Activated effector memory CD4-positive, alpha-beta T cell treated with Interleukin-2 at 50 U/mL for 16 hours (primary cell): ENCODE measurements around the gene MED19.
"Not testable (repeated sequence)": the region's sequence is repeated elsewhere in the genome, so short reads cannot be mapped to it uniquely, and the experiment has no call there.

Experiments used
- DNase-seq: peaks from one replicate; pipeline ENCODE4 v3.0.0-alpha.2; 2020

The MED19 gene

DNA sequence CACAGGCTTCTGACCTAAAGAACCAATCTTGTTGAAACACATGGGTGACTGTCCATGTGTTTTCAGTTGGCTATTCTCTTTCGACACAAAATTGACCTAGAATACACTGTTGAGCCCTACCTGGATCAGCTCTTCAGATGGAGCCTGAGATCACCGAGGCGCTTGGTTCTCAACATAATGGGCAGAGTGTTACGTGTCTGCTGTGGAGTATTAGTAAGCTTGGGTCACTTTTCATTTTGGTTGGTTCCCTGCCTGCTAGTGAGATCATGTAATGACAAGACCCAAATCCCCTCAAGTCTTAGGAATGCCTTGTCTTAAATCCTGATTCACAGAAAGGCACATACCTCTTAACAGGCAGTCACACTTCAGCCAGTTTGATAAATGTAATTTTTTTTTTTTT, 8.7 kb downstream of the MED19 start:
- no peak for DNase-seq

DNA sequence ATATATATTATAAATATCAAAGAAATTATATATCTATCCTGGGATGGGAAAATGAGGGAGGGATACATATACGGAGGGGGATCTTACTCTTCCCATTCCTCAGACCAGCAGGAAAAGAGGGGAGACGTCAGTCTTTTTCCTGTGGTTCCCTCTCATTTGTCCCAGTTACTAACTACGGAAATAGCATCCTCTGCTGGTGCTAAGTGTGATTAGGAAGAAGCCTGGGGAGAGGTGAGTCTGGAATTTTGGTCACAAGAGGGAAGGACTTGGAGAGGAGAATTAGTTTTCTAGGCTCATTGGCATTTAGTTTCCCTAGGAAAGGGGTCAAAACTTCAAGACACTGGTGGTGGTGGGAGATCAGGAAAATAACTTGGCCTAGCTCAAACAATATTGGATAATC, 11.6 kb downstream of the MED19 start:
- DNase-seq, result no peak

DNA sequence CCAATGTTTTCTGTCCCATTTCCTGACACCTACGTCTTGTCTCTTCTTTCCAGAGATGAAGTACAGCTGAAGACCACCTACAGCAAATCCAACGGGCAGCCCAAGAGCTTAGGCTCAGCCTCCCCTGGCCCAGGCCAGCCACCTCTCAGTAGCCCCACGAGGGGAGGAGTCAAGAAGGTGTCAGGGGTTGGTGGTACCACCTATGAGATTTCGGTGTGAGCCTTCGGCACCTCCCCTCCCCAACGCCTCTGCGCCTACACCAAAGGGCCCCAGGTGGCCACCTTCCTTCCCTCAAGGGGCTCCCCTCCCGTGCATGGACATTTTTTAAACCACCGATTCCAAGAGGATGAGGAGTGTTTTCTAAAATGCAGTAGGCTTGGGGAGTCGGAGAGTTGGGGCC, 12.2 kb downstream of the MED19 start:
- no peak for DNase-seq

DNA sequence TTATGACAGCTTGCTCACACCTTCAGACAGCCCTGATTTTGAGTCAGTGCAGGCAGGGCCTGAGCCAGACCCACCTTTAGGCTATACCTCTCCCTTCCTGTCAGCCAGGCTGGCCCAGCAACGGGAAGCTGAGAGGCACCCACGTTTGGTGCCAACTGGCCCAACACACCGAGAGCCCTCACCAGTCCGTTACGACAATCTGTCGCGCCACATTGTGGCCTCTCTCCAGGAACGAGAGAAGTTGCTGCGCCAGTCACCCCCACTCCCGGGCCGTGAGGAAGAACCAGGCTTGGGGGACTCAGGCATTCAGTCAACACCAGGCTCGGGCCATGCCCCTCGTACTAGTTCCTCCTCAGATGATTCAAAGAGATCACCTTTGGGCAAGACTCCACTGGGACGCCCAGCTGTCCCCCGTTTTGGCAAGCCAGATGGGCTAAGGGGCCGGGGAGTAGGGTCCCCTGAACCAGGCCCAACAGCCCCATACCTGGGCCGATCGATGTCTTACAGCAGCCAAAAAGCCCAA, 13.1 kb downstream of the MED19 start:
- DNase-seq, result no peak

DNA sequence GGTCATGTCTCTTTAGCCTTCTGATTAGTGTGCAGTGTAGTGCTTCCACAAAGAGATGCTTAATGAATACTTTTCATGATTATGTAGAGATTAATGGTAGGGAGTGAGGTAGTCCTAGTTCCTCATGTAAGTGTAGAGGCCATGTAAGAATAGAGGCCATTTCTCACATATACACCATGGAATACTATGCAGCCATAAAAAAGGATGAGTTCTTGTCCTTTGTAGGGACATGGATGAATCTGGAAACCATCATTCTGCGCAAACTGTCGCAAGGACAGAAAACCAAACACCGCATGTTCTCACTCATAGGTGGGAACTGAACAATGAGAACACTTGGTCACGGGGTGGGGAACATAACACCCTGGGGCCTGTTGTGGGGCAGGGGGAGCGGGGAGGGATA, 21.5 kb downstream of the MED19 start:
- not testable (repeated sequence) for DNase-seq

DNA sequence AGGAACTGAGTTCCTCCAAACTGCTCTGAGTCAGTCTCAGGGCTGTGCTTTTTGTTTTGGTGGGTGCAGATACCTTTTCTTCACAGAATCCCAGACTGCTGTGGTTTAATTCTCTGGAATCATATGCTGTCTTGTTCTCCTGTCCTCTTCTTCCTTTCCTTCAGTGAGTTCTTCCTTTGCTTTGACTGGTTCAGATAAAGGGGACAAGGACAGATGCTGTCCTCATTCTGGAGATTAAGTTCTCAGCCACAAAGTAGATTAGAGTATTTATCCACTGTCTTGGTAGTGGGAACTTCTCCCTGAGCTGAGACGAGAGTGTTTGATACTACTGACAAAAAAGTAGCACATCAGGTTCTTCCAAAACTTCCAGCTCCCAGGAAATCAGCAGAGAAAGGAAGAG, 30.8 kb downstream of the MED19 start:
- DNase-seq, result no peak

DNA sequence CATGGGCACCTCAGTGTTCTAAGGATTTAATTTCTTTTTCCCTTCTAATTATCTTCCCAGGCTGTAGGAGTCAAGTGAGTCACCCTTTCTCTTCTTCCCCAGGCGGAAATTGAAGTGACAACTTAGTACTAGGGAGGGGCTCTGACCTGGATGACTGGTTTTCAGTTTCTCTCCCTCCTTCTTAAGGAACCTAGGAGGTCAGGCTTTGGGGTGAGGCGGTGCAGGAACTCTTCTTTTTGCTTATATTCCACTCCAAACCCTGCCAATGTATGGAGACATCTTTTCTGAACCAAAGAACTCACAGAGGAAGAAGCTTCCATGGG, 31.5 kb downstream of the MED19 start:
- DNase-seq, result no peak

DNA sequence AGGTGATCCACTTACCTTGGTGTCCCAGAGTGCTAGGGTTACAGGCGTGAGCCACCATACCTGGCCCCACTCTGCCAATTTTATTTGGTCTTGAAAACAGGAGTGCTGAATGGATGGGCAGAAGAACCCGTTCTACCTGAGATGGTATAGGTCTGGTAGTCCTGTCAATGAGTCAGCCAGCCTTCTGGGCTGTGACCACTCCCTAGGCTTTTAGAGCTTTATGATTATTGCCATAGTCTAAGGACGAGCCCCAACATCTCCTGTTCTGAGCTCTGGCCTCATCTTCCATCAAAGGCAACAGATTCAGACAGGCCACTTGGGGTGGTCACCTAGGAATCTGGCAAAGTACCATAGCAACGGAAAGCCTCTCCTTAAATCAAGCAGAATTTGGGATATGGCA, 32.6 kb downstream of the MED19 start:
- no peak for DNase-seq

DNA sequence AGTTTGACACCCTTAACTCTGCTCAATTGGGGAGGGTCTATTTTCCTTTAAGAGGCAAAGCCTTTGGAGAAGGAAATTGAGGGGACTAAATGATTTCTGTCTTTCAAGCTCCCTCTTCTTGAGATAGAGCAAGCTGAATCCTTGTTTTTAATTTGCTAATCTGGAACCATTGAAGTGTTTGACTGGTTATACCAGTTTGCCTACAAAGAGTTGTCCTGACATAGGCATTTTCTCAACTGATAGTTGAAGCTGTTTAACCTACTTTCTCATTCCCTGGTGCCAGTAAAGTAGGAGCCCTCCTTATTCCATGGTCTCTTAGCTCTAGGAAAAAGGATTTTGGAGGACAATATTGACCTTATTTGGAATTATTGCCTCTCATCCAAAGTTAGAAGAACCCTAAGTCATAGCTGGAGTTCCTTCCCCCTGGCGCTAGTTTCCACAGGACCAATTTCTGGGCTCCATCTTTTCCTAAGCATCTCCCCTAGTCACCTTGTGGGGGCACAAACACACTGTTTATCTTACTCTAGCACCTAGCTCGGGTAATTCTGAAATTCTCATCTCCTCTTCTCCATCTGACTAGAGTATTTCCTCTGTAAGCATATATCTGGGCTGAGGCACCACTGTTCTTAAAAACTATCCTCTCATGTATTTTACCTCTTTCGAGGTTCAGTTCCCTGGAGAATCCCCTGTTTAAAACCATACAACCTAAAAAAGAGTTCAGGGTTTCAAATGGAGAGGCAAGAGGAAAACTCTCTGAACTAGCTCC, 36.7 kb downstream of the MED19 start:
- no peak for DNase-seq

DNA sequence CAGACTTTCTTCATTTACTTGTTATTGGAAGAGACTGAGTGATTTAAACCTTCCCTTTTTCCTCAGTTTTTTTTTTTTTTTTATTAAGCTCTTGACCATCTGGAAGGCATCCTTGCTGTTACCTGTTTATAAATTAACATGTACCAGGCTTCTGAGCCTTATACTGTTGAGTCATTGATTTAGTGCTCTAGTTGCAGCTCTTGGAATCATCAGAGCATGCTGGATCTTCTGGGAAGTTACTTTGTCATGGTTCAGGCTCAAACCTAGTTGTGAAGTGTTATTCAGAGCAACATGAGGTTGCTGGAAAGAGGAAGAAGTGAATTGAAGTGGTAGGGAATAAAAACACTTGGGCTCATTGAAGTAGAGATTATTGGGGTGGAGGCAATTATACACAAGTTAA, 37.8 kb downstream of the MED19 start:
- DNase-seq, result no peak

DNA sequence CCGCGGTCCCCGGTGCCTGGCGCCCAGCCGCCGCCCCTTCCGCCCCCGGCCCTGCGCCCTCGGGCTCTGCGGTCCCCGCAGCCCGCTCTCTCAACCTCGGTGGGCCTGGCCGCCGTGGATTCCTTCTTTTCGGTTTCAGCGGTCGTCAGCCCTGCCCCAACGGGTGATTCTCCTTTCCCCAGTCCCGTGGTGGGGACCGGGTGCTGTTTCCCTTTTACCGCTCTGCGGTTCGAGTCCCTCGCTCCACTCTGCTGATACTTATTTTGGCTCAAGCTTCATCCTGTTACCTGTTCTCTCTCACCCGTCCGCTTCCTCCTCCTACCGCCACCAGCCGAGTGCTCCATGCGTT, 43.6 kb downstream of the MED19 start:
- DNase-seq, result no peak

DNA sequence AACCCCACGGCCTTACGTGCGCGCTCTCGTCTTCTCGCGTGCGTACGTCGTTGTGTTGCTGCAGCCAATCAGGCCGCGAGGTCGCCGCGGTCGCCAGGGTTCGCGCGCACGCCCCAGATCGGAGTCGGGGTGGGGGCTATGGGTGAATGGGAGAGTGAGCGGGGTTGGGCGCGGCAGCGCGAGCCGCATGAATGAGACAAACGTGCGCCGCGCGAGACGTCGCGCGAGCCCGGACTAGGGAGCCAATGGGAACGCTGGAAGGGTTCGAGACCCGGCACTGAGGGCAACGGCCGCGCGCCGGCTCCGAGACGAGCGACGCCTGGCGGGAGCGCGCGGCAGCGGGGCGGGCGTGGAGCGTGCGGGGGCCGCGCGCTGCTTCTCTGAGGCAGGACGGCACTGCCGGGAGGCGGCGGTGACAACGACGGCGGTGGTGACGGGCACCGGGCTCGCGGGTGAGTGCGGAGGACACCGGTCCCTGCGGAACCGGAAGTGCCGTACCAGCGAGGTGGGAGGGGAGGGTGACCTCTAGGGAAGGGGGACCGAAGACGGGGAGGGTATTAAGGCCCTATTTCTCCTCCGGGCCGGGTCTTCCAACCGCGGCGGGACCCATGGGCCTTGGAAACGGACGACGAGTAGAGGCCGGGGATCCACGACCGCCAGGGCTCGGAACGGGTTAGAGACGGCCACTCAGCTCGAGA, 44.1 kb downstream of the MED19 start, which contains the start of gene ZDHHC5:
Gene ZDHHC5 (plus strand): TSS at position 379 of the 698 bp plus-strand sequence. CDS start 4,977 bp downstream, outside the sequence.
- DNase-seq, result peak; percentile 99

DNA sequence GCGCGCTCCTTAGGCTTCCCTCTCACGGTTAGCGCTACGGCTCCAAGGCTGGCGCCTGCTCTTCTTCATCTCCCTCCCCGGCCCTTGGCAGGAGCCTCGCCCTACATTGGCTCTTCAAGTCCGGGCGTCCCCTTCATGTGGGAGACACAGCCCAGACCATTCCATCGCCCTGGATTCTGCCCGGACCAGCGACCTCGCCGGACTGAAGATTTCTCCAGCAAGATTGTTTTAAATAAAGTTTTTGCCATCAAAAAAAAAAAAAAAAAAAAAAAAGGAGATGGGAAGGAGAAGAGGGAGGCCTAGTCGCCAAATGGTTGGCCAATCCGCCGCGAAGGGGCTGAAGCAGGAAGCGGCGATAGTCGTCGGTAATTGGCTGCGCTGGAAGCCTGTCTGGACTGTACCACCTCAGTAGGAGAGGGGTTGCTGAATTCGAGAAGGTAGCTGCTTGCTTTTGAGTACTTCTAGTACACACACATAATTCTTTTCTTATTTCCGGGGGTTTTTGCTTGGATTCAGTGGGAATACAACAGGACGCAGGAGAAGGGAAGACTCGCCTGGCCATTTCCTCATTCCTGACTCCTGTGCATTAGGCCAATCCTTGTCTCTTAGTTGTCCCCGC, 44.8 kb downstream of the MED19 start:
- peak; percentile 85 for DNase-seq

DNA sequence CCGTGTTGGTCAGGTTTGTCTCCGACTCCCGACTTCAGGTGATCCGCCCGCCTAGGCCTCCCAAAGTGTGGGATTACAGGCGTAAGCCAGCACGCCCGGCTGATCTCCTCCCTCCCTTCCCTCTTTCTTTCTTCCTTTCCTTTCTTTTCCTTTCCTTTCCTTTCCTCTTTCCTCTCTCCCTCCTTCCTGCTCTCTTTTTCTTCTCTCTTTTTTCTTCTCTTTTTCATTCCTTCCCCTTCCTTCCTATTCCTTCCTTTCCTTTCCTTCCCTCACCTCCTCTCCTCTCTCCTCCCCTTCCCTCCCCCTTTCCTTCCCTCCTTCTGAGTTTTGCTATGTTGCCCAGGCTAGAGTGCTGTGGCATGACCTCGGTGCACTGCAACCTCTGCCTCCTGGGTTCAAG, 48.0 kb downstream of the MED19 start:
- no peak for DNase-seq

DNA sequence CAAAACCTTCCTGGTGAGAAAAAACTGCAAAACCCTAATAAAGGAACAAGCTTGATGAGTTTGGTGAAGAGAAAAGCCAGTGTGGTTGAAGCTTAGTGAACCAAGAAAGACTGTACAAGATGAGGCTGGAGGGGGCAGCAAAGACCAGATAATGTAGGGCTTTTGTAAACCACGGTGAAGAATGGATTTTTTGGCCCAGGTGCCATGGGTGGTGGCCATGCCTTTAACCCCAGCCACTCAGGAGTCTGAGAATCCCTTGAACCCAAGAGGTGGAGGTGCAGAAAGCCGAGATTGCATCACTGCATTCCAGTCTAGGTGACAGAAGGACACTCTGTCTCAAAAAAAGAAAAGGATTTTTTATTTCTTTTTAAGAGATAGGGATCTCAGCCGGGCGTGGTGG, 49.1 kb downstream of the MED19 start:
- DNase-seq, result no peak

DNA sequence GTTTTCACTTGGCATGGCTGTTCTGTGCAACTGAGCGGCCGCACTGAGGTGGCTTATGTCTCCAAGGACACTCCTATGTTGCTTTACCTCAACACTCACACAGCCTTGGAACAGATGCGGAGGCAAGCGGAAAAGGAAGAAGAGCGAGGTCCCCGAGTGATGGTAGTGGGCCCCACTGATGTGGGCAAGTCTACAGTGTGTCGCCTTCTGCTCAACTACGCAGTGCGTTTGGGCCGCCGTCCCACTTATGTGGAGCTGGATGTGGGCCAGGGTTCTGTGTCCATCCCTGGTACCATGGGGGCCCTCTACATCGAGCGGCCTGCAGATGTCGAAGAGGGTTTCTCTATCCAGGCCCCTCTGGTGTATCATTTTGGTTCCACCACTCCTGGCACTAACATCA, 52.3 kb downstream of the MED19 start:
- no peak for DNase-seq

DNA sequence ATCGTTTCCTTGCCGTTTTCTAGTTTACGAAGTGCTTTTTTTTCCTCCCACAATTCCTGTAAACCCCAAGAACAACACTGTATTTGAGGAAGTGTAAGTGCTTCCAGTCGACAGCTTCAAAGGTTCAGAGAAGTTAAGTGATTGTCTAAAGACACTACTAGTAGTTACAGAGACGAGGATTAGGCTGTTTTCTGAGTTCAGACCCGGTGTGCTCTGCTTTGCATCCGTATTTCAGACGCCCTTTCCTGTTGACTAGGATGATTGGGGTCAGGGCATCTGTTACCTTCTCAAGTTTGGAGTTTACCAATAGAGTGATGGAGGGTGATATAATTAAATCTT, 54.0 kb downstream of the MED19 start:
- DNase-seq, result no peak

DNA sequence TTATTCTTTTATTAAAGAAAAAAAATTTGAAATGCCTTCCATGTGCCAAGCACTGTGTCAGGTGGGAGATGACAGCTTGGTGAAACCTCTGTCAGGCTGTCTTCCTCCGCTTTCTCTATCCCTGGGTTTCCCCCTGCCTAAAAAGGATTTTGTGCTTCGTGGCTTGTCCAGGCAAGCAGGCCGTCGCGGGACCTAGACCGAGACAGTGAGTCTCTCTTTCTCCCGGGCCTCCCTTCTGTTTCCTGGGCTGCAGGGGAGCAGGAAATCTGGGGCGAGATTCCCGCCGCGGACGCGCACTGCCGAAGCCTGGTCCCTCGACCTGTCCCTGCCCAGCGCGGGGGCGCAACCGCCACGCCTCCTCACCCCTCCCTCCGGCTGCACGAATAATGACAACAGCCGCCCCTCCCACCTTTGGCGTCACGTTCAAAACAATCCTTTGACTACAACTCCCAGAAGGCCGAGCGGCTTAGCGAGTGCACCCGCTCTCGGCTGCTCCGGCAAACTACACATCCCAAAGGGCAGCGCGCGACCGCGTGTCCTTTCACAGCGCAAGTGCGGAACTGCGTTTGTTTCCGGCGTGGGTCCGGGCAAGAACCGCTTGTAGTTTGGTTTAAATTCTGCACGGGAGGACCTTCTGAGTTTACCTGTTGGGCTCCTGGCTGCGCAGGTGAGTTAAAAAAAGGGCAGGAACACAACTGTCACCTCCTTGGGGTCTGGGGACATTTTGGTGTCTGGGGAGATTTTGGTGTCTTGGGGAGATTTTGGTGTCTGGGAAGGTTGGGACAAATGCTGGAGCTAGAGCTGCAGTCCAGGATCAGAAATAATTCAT, 54.6 kb downstream of the MED19 start, which contains the start of gene CLP1:
Gene CLP1 (plus strand): TSS at position 569 of the 829 bp plus-strand sequence. CDS start 1,715 bp downstream, outside the sequence.
- DNase-seq, result peak; percentile 96

DNA sequence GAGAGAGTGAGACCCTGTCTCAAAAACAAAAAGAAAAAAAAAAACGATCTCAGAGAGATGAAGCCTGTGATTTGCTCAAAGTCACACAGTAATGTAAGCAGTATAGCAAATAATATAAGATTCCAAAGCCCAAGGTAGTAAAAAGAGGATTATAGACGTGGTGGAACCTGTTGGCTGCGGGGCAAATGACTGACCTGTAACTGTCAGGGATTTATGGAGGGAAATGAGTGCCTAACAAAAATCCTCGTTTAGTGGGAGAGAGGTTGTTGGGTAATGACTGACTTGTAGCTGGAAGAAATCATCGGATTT, 55.2 kb downstream of the MED19 start:
- no peak for DNase-seq
